OCI-LY1 (cell line): ENCODE results near the gene ZSWIM3.

Experiments
- CTCF ChIP-seq: fragments of 200-600 bp; sonication (generic), shearing (Covaris generic); IDR thresholded peaks from 2 replicates; pipeline ENCODE4 v1.5.1; 2017; ENCODE audit warnings: mild to moderate bottlenecking, antibody characterized with exemption, low read length, moderate library complexity, mixed read lengths
- EZH2 ChIP-seq: fragments of 200-600 bp; sonication (generic), shearing (Covaris generic); IDR thresholded peaks from 2 replicates; pipeline ENCODE4 v1.8.0; 2017; ENCODE audit warnings: borderline replicate concordance, mixed run types, mild to moderate bottlenecking, antibody characterized with exemption, low read length, moderate library complexity, mixed read lengths

GRCh38 chr20:45887346-45887715 lies 29.9 kb downstream of the ZSWIM3 start, which contains the start of gene SPATA25:
- TF ChIP-seq CTCF: no peak
- TF ChIP-seq EZH2: no peak
